Measurements from ENCODE around the gene PDCD2L. TPM values are rescaled to one million over a fixed set of nuclear protein-coding genes. Genes with fewer than 3 reads are reported as not detected.

PDCD2L gene
- total and polyA plus RNA-seq, 9 of the 15 experiments (the other 6 are each of a cell fraction or from before 2014, with no cell fraction given): 12.1 to 68.5 (median 56.3) TPM

DNA sequence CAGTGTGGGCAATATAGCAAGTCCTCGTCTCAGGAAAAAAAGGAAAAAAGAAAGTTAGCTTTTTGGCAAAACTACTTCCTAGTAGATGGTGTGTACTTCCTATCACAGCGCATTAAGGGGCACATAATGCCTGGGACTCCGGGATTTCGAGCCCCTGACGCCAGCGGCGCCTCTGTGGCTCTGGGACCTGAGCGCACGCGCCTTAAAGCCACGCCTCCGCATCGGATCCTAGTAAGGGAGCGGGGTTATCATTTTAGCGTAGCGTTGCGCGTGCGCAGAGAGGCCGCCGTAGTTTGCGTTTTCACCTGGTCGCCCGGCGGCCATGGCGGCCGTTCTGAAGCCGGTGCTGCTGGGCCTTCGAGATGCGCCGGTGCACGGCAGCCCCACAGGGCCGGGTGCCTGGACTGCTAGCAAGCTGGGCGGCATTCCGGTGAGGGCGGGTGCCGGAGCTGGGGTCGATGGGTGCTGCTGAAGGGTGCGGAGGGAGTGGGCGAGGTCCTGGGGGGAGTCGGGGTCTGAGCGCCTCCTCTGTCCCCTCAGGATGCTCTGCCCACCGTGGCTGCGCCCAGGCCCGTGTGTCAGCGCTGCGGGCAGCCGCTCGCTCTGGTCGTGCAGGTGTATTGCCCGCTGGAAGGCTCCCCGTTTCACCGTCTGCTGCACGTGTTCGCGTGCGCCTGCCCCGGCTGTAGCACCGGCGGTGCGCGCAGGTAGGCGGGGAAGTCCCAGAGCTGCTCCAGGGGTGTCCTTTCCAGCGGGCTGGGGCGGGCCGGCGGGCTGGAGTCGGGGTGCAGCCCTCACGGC, at the start of gene PDCD2L (continued):
- 0 out of 4 replicates have a peak, but pooled peaks have one; percentile 17 to 18 for TF ChIP-seq TEAD1 (CRISPR knock-in tag; IDR thresholded peaks at IDR 0.05)
- TF ChIP-seq PHB2 (IDR thresholded peaks at IDR 0.05; ENCODE audit: low read depth): no peak
- TF ChIP-seq CBFB (CRISPR knock-in tag; IDR thresholded peaks at IDR 0.05): 0 out of 2 replicates have a peak, but pooled peaks have one; percentile 21
- TF ChIP-seq TFE3 (CRISPR knock-in tag; IDR thresholded peaks at IDR 0.05): no peak
- no peak for TF ChIP-seq CTCF (IDR thresholded peaks at IDR 0.05 in 2 of 3, conservative IDR thresholded peaks at IDR 0.05 in 1 of 3; ENCODE audit: insufficient read depth in 2 of 3, low read depth in 1 of 3, low read length in 3 of 3)
- peak; percentile 56 for TF ChIP-seq TAF1 (IDR thresholded peaks at IDR 0.05; ENCODE audit: control insufficient read depth, extremely low read depth, insufficient read depth, low read length, severe bottlenecking)
- no peak for TF ChIP-seq ZNF644 (tag; IDR thresholded peaks at IDR 0.05; ENCODE audit: low read depth)
- TF ChIP-seq CREB3 (tag; conservative IDR thresholded peaks at IDR 0.05; ENCODE audit: low read depth): no peak
- TF ChIP-seq GTF2F1 (IDR thresholded peaks at IDR 0.05; ENCODE audit: low read depth, low read length): peak; percentile 78; the same call in 1 of the 2 replicates
- TF ChIP-seq KLF1 (tag; IDR thresholded peaks at IDR 0.05): no peak
- no peak for TF ChIP-seq KLF6 (CRISPR knock-in tag; IDR thresholded peaks at IDR 0.05; ENCODE audit: borderline replicate concordance)
- TF ChIP-seq ZC3H11A (IDR thresholded peaks at IDR 0.05; ENCODE audit: low read depth, low read length): no peak
- peak; percentile 35; the same call in 1 of the 2 replicates for TF ChIP-seq CBX1 (IDR thresholded peaks at IDR 0.05; ENCODE audit: low read depth)
- TF ChIP-seq ZNF431 (CRISPR knock-in tag; IDR thresholded peaks at IDR 0.05): 0 out of 2 replicates have a peak, but pooled peaks have one; percentile 54
- TF ChIP-seq NRF1 (conservative IDR thresholded peaks at IDR 0.05 in 1 of 2, IDR thresholded peaks at IDR 0.05 in 1 of 2): peak; percentile 99
- TF ChIP-seq RUNX1 (IDR thresholded peaks at IDR 0.05; ENCODE audit: low read depth): no peak
- no peak for TF ChIP-seq BRD4 (IDR thresholded peaks at IDR 0.05)
- no peak for TF ChIP-seq RFX7 (CRISPR knock-in tag; IDR thresholded peaks at IDR 0.05)
- 0 out of 2 replicates have a peak, but pooled peaks have one; percentile 46 for TF ChIP-seq RB1 (IDR thresholded peaks at IDR 0.05; ENCODE audit: low read depth)
- TF ChIP-seq SPI1 (IDR thresholded peaks at IDR 0.05; ENCODE audit: borderline replicate concordance, low read depth, low read length): no peak
- TF ChIP-seq ZNF57 (CRISPR knock-in tag; IDR thresholded peaks at IDR 0.05): no peak
- no peak for TF ChIP-seq XRCC5 (IDR thresholded peaks at IDR 0.05; ENCODE audit: low read depth, low read length)

Measured in K562 (cell line).